ENCODE data around the gene NRXN3.

The NRXN3 gene

GRCh38 chr14:78170203-78170602 is at the start of gene NRXN3:
TSS of gene NRXN3 (plus strand) at chr14:78170373. CDS start at chr14:78243094, 72,721 bp downstream.
- no peak for DNase-seq

DNA sequence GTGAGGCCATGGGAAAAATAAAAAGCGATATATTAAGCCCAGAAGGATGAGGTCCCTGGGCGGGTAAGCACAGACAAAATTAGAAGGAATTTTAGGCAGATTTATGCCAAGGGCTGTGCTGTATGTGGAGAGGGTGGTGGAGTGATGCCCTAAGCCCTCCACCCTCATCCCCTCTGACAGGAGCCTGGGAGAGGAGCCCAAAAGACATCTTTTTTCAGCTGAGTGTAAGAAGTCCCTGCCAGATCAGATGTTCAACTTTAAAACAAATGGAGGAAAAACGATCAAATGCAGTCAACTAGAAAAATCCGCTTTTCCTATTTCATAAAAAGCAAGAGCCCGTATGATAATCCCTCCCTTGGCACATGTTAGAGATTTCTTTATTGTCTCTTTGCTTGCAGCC is 47.7 kb upstream of the NRXN3 start:
- DNase-seq = no peak

GRCh38 chr14:78123650-78124253 is 46.4 kb upstream of the NRXN3 start:
- no peak for DNase-seq

- DNase-seq = no peak
Measured at GRCh38 chr14:78127961-78128360, 42.2 kb upstream of the NRXN3 start.

- DNase-seq = no peak
Measured at GRCh38 chr14:78129375-78129774, 40.8 kb upstream of the NRXN3 start.

GRCh38 chr14:78130356-78130755 is 39.8 kb upstream of the NRXN3 start:
- no peak for DNase-seq

DNA sequence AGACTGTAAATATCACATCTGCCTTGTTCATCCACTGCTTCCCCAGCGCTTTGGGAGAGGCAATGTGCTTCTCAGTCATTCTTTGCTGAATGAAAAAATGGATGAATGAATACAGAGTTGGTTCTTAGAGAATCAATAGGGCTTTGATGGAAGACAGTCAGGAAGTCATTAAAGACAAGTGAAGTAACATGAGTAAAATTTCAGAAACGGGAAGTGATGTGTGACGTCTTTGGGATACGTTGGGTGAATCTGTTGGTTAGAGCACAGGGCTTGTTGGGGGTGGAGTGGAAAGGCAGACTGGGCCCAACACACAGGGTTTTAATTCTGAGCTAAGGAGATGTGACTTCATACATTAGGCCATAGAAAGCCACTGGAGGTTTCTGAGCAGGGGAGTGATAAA is 39.0 kb upstream of the NRXN3 start:
- DNase-seq = no peak

DNA sequence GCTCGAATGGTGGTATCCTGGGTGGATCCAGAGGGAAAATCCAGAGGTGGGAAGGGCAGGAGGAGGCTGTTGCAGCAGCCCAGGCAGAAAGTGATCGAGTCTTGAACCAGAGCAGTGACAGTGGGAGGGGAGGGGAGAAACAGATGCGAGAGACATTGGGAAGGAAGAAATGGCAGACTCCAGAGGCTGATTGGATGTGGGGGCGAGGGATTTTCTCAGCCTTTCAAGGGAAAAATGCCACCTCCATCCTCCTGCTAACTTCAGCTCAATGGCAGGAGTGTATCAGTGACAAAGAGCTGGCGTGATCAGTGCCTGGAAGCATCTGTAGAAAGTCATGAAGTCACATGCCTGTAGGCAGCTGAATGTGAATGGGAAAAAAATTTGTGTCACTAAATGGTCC is 38.6 kb upstream of the NRXN3 start:
- no peak for DNase-seq

- DNase-seq = no peak
Measured at GRCh38 chr14:78135450-78135891, 34.7 kb upstream of the NRXN3 start.

GRCh38 chr14:78136695-78137094 is 33.5 kb upstream of the NRXN3 start:
- DNase-seq = no peak

DNA sequence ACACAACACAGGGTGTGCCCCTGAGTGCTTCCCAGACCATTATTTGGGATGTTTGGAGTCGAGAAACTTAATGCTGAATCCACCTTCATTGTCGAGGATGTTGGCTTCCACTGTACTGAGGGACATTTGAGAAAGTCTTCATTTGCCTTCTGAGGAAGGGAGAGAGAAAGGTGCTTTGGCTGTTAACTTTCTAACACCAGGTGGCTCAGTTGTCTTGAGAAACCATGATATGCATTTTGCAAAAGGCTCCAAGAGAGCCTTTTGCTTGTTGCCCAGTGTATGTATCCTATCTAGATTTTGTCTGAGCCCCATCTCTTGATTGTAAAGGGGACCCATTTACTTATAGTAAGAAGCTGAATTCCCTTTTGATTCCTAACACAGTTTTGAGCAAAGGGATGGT is 28.6 kb upstream of the NRXN3 start:
- DNase-seq = no peak

GRCh38 chr14:78142998-78143397 is 27.2 kb upstream of the NRXN3 start:
- DNase-seq = no peak

DNA sequence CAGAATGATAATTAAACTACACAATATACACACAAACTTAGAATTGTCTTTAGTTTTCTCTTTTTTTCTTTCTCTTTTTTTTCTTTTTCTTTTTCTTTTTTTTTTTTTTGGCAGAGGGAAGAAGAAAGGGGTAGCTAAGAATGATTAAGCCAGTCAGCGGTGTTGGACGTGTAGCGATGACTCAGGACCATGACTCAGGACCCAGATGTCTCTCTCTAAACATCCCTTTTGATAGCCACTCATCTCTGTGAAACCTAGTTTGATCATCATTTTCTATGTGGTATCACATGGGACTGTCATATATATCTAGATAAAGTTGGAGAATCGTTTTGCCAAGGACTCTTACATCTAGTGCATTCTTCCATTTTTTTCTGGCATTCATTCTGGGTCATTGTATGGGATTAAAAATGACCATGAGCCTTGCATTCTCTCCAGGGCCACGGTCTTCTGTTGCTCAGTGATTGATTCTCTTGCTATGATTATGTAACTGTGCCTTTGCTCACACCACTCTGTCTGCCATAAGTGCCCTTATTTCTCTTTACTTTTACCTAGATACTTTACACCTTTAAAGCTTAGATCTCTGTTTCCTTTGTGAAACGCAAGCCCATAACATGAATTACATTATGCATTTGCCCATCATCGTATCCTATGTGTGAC is 26.6 kb upstream of the NRXN3 start:
- DNase-seq = no peak

- no peak for DNase-seq
Measured at GRCh38 chr14:78152201-78153063, 17.7 kb upstream of the NRXN3 start.

GRCh38 chr14:78153064-78153341 is 17.2 kb upstream of the NRXN3 start:
- DNase-seq = no peak

DNA sequence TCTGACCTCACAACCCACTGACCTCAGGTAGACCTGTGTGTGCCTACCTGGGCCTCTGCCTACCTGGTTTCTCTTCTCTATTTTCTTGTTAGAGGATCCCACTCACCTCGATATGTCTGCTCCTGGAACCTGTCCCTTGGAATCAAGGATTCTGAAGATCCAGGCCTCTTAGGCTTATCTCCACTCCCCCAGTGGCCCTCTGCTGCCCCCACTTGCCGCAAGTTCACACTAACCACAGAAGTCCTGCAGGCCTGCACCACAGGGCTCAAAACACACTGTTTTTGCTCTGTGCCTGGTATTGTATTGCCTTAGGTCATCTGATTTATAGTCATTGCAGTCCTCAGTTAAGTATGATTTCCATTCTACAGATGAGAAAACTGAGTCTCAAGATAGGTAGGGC is 15.3 kb upstream of the NRXN3 start:
- no peak for DNase-seq

DNA sequence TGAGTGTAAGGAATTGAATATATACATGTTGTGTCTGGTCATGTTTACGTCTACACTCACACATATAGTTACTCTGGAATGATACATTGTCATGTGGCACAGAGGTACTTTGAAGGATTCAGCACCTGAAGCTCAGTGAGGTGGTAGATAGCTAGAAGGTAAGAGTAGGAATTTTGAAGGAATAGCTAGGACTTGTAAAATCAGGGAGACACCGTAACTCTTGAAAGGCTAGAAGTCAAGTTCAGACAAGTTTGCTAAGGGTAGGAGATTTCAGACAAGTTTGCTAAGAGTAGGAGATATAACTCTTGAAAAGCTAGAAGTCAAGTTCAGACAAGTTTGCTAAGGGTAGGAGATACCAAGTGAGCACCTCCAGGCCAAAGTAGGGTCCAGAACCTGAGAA is 14.0 kb upstream of the NRXN3 start:
- no peak for DNase-seq

- DNase-seq = no peak
Measured at GRCh38 chr14:78157494-78158437, 12.4 kb upstream of the NRXN3 start.

DNA sequence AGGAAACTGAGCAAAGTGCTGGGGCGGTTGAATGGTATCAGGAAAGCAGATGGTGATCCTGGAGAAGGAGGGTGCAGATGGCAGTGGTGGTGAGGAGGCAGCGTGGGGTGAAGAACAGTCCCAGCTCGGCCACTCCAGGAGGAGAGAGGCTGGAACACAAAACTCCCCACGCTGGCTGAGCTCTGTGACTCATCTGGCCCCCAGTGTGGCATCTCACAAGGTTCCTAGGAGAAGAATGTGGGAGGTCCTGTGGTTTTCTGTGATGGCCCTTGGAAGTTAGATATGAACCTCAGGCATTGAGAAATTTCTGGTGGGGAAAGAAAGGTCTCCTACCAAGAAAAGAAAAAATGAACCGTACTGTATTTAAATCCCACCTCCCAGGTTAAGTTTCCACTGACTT is 8.0 kb upstream of the NRXN3 start:
- no peak for DNase-seq

DNA sequence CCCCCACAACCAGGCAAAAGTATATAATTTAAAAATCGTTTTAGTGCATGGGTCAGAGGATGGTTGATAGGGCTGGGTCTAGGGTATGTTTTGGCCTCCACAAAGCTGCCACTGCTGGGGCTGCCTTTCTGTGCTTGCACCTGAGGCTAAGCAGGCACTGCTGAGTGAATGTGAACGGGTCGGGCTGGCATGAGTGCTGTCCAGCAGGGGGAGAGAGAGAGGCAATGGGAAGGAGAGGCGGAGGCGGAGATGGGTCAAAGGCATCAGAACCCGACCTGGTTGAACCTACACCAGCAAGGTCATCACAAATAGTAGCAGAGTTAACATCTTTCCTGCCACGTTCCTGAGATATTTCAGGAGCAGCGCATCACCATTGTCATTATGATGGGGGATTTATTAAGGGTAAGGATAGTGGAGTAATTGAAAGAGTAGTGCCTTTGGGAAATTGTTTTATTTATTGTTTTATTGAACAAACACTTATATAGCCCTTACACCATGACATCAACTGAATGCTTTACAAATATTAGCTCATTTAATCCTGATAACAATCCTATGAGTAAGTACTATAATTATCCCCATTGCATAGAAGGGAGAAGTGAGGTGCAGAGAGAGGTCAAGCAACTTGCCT is 5.8 kb upstream of the NRXN3 start:
- peak; percentile 16 for DNase-seq

DNA sequence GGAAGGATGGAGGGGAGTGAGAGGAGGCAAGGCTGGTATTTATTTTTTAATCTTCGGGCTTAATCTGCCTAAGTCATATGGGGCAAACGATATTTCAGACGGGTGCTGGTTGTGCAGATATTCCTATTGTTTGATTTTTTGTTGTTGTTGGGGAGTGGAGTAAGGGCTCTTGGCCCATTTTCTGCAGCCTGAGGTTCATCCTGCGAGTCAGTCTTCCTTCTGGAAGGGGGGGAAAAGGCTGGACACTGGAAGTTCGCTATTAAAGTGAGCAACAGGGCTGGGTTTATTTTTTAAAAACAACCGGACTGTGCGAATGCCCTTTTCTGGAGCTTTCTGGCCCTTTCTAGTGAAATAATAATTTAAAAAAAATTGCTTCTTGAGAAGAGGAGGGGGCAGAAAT is 2.3 kb downstream of the NRXN3 start:
- no peak for DNase-seq

- no peak for DNase-seq
Measured at GRCh38 chr14:78173346-78174035, 3.3 kb downstream of the NRXN3 start.

Data from NCI-H1436 treated with DMSO at 0.1 percent for 48 hours (cell line).